ENCODE measurements around the gene CCN6. TPM values are rescaled to one million over a fixed set of nuclear protein-coding genes. Genes with fewer than 3 reads are reported as not detected.

Gene CCN6
- polyA plus RNA-seq (2011; rRNA removed) (not detected in 2 replicates), polyA minus RNA-seq (2011; rRNA and poly(A)+ RNA removed) (not detected in 2 replicates)

GRCh38 chr6:112054001-112054400 lies at the start of gene CCN6:
Gene CCN6 (plus strand): TSS chr6:112054104. CDS start chr6:112054358, 254 bp downstream.
- DNase-seq (ENCODE audit: low read depth, low spot score), result no peak
- no peaks in the 10 kb centered on the region for H3K9me3 ChIP-seq (ENCODE audit: control insufficient read depth, insufficient read depth, low read length)
- ChIA-PET CTCF (interaction anchor here (0.8 kb wide), 1 partner anchor 8 kb away, joined by 3 read pairs; no protein-coding TSS in a partner anchor), POLR2A (no interaction called here)
- no peak for TF ChIP-seq CTCF (IDR thresholded peaks at IDR 0.05; ENCODE audit: low read depth, low read length)
- H3K4me3 ChIP-seq (ENCODE audit: low read depth, low read length), result no peak within 1 kb of the TSS
- H3K27me3 ChIP-seq (ENCODE audit: control insufficient read depth, insufficient read depth, low read length), result no peaks in the 10 kb centered on the region
- H3K27ac ChIP-seq (ENCODE audit: low read depth, low read length), result no peak within 1 kb of the TSS

GRCh38 chr6:112004201-112005012 lies 49.5 kb upstream of the CCN6 start:
- DNase-seq (ENCODE audit: low read depth, low spot score), result no peak
- no peak overlapping the region for H3K27ac ChIP-seq (ENCODE audit: low read depth, low read length)
- ChIA-PET POLR2A (no interaction called here), CTCF (interaction anchor here (1.2 kb wide), 1 partner anchor 37 kb away, joined by 3 read pairs; no protein-coding TSS in a partner anchor)
- TF ChIP-seq CTCF (IDR thresholded peaks at IDR 0.05; ENCODE audit: low read depth, low read length), result no peak
- H3K4me3 ChIP-seq (ENCODE audit: low read depth, low read length), result no peak overlapping the region
- no peaks in the 10 kb centered on the region for H3K27me3 ChIP-seq (ENCODE audit: control insufficient read depth, insufficient read depth, low read length)
- H3K9me3 ChIP-seq (ENCODE audit: control insufficient read depth, insufficient read depth, low read length), result peaks cover 3% of the 10 kb centered on the region; the same call in 1 of the 2 replicates

- Histone ChIP-seq H3K9me3 (ENCODE audit: control insufficient read depth, insufficient read depth, low read length) (peaks cover 3% of the 10 kb centered on the region; the same call in 1 of the 2 replicates), H3K4me3 (ENCODE audit: low read depth, low read length) (no peak overlapping the region), H3K27me3 (ENCODE audit: control insufficient read depth, insufficient read depth, low read length) (no peaks in the 10 kb centered on the region), H3K27ac (ENCODE audit: low read depth, low read length) (no peak overlapping the region)
- POLR2A ChIA-PET, result no interaction called here
- CTCF ChIA-PET, result no interaction called here
- TF ChIP-seq CTCF (IDR thresholded peaks at IDR 0.05; ENCODE audit: low read depth, low read length), result no peak
- no peak for DNase-seq (ENCODE audit: low read depth, low spot score)
Measured at GRCh38 chr6:112005013-112005371, 48.9 kb upstream of the CCN6 start.

GRCh38 chr6:112007254-112007653 lies 46.6 kb upstream of the CCN6 start:
- H3K27me3 ChIP-seq (ENCODE audit: control insufficient read depth, insufficient read depth, low read length), result no peaks in the 10 kb centered on the region
- no peak for TF ChIP-seq CTCF (IDR thresholded peaks at IDR 0.05; ENCODE audit: low read depth, low read length)
- H3K4me3 ChIP-seq (ENCODE audit: low read depth, low read length), result no peak overlapping the region
- CTCF ChIA-PET, result interaction anchor here (0.7 to 2.3 kb wide), 5 partner anchors 10 to 297 kb away, joined by 3 to 8 read pairs (median 4); no protein-coding TSS in a partner anchor
- H3K9me3 ChIP-seq (ENCODE audit: control insufficient read depth, insufficient read depth, low read length), result no peaks in the 10 kb centered on the region
- POLR2A ChIA-PET, result interaction anchor here (0.8 to 1.2 kb wide), 2 partner anchors 273 to 295 kb away, joined by 3 to 8 read pairs; no protein-coding TSS in a partner anchor
- DNase-seq (ENCODE audit: low read depth, low spot score), result no peak
- H3K27ac ChIP-seq (ENCODE audit: low read depth, low read length), result no peak overlapping the region

- no peaks in the 10 kb centered on the region for H3K9me3 ChIP-seq (ENCODE audit: control insufficient read depth, insufficient read depth, low read length)
- CTCF ChIA-PET, result interaction anchor here (0.7 to 2.3 kb wide), 5 partner anchors 10 to 298 kb away, joined by 3 to 8 read pairs (median 4); no protein-coding TSS in a partner anchor
- no peak overlapping the region for H3K4me3 ChIP-seq (ENCODE audit: low read depth, low read length)
- H3K27ac ChIP-seq (ENCODE audit: low read depth, low read length), result no peak overlapping the region
- no peaks in the 10 kb centered on the region for H3K27me3 ChIP-seq (ENCODE audit: control insufficient read depth, insufficient read depth, low read length)
- DNase-seq (ENCODE audit: low read depth, low spot score), result no peak
- POLR2A ChIA-PET, result interaction anchor here (1.2 kb wide), 1 partner anchor 295 kb away, joined by 3 read pairs; no protein-coding TSS in a partner anchor
- TF ChIP-seq CTCF (IDR thresholded peaks at IDR 0.05; ENCODE audit: low read depth, low read length), result no peak
Measured at GRCh38 chr6:112007805-112008204, 46.1 kb upstream of the CCN6 start.
